ENCODE measurements around the gene RND2.

The RND2 gene

DNA sequence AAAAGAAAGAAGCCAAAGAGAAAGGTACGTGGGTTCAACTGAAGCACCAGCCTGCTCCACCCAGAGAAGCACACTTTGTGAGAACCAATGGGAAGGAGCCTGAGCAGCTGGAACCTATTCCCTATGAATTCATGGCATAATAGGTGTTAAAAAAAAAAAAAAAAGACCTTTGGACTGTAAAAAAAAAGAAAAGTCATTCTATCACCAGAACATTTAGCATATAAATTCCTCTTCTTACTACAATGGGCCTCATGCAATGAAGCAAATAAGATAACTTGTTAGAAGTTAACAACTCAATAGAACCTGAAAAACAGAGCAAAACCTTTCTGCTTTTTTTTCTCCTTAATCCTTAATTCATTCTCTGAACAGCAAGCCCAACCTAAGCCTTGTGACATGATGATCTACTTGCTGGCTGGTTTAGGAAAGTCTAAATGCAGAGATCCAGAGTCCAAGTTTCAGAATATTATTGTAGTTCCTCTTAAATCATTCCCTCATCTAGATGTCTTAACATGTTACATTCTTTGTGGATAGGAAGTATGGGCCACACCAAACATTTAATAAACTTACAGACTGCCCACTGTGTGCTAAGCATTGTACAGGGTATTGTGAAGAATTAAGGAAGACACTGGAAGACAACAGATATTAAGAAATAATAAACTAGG is 54.7 kb downstream of the RND2 start:
- DNase-seq: no peak
